ENCODE measurements around the gene MAP3K7.

GRCh38 chr6:90485635-90486277 is 101.1 kb downstream of the MAP3K7 start:
- TF ChIP-seq CTCF (IDR thresholded peaks at IDR 0.05; ENCODE audit: extremely low read depth in 1 of 2, insufficient read depth in 1 of 2, low read depth in 1 of 2, low read length in 2 of 2) (no peak), POLR2A (IDR thresholded peaks at IDR 0.05; ENCODE audit: low read depth, low read length) (no peak), POLR2AphosphoS5 (IDR thresholded peaks at IDR 0.05; ENCODE audit: insufficient read depth, low read depth, low read length) (no peak), EZH2 (IDR thresholded peaks at IDR 0.05; ENCODE audit: borderline replicate concordance, low read depth, low read length, severe bottlenecking) (no peak), GATA2 (IDR thresholded peaks at IDR 0.05; ENCODE audit: insufficient read depth, insufficient read length, low read depth, low read length) (no peak), MYC (IDR thresholded peaks at IDR 0.05; ENCODE audit: low read depth, low read length) (no peak), MAX (IDR thresholded peaks at IDR 0.05; ENCODE audit: insufficient read depth, insufficient read length) (no peak), JUN (IDR thresholded peaks at IDR 0.05; ENCODE audit: borderline replicate concordance, insufficient read depth, insufficient read length, low read depth) (no peak)

Measured in endothelial cell of umbilical vein (primary cell).